OCI-LY1 (cell line): ENCODE data around the gene ARFGAP1.

Source experiments
- EZH2 ChIP-seq: fragments of 200-600 bp; sonication (generic), shearing (Covaris generic); IDR thresholded peaks from 2 replicates; pipeline ENCODE4 v1.8.0; 2017; ENCODE audit warnings: borderline replicate concordance, mixed run types, mild to moderate bottlenecking, antibody characterized with exemption, low read length, moderate library complexity, mixed read lengths
- TF ChIP-seq, protein P1 (sequence below): fragments of 200-600 bp; sonication (generic), shearing (Covaris generic); IDR thresholded peaks from 2 replicates; pipeline ENCODE4 v1.5.1; 2017; ENCODE audit warnings: mild to moderate bottlenecking, antibody characterized with exemption, low read length, moderate library complexity, mixed read lengths

DNA sequence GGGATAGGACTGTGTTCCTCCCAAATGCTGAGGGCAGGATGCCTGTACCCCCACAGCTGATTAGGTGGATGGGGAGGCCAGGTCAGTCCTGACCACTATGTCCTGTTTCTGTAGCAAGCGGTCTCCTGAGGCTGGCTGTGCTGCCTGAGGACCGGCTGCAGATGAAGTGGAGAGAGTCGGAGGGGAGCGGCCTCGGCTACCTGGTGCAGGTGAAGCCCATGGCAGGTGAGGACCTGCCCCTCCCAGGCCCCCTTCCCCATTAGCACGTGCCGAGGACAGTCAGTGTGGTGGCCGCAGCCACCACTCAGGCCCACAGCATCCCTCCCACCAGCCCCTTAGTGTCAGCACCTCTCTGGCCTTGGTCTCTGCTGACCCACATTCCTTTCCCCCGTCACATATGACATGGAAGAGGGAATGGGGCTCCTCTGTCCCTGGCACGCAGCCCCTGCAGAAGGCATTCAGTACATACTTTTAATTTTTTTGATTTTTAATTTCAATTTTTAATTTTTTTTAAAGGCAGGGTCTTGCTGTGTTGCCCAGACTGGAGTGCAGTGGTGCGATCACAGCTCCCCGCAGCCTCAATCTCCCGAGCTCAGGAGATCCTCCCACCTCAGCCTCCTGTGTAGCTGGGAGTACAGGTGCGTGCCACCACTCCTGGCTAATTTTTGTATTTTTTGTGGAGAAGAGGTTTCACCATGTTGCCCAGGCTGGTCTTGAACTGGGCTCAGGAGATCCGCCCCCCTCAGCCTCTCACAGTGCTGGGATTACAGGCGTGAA is 25.4 kb downstream of the ARFGAP1 start:
- TF ChIP-seq, protein P1, sequence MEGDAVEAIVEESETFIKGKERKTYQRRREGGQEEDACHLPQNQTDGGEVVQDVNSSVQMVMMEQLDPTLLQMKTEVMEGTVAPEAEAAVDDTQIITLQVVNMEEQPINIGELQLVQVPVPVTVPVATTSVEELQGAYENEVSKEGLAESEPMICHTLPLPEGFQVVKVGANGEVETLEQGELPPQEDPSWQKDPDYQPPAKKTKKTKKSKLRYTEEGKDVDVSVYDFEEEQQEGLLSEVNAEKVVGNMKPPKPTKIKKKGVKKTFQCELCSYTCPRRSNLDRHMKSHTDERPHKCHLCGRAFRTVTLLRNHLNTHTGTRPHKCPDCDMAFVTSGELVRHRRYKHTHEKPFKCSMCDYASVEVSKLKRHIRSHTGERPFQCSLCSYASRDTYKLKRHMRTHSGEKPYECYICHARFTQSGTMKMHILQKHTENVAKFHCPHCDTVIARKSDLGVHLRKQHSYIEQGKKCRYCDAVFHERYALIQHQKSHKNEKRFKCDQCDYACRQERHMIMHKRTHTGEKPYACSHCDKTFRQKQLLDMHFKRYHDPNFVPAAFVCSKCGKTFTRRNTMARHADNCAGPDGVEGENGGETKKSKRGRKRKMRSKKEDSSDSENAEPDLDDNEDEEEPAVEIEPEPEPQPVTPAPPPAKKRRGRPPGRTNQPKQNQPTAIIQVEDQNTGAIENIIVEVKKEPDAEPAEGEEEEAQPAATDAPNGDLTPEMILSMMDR = no peak
- TF ChIP-seq EZH2 = no peak
